DMS53 treated with DMSO at 0.1 percent for 48 hours (cell line): ENCODE measurements around the gene BRIP1.
"Not testable (repeated sequence)": the region's sequence is repeated elsewhere in the genome, so short reads cannot be mapped to it uniquely, and the experiment has no call there.

Experiments
- DNase-seq: peaks from one replicate; lab custom pipeline; 2025; ENCODE audit not compliant: unreplicated experiment; lab: John Stamatoyannopoulos, UW

Gene BRIP1

DNA sequence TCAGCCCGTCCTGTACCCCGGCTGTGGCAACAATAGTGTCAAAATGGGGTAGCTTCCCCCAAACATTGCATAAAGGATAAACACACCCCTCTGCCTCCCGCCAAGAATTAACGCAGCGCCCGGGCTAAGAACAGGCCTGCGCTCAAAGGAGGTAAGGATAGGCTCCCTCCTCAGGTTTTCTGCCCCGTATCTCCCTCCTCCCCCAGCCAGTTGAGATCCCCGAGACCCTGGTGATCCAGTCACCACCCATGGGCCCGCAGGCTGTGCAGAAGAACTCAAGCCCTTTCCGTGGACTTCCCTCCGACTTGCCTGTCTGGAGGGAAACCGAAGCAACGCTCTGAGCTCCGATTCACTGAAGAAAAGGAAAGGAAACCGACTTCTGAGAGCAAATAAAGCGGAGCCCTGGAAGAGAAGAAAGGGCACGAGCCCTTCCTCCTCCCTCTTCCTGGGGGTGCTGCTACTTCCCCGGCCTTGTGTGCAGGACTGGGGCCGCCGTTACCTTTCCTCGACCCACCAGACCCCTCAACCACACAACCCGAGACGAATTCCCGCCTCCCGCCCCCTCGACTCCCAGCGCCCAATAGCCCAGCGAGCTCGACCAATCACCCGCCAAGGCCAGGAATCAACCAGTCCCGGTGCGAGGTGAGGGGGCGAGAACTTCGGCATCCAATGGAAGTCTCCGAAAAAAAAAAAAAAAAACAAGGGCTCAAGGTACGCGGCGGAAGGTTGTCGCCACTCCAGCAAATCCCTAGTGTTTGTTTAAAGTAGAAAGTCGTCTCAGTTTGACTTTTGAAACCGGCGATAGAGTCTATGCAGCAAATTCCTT is at the start of gene BRIP1:
TSS of gene BRIP1 (minus strand) at position 554 of the 826 bp plus-strand sequence. CDS start 1,989 bp downstream, outside the sequence.
- DNase-seq: peak; percentile 53

DNA sequence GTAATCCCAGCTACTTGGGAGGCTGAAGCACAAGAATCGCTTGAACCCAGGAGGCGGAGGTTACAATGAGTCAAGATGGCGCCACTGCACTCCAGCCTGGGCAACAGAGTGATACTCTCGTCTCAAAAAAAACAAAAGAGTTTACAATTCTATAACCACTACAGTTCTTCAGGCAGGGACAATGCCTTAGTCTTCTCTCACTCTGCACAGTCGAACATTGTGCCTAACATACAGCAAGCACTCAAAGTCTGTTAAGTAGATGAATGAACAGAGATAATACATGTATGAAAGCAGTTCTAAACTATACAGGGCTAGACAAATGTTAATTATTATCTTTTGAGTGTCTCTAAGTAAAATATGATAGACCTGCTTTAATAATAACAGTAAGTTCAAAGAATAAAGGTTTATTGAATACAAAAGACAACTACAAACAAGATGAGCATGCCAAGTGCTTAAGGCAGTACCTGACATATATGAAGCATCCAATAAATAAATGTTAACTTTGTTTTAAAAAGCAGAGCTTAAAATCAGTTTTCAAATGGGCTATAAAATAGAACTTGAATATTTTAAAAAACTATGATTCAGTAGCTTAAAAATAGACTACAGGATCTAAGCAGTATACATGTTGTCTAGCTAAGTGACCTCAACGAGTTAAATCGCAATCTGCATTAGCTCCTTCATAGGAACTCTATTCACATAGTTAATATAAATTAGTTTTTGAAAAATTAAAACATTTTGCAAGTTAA is 45.1 kb upstream of the BRIP1 start:
- no peak for DNase-seq

DNA sequence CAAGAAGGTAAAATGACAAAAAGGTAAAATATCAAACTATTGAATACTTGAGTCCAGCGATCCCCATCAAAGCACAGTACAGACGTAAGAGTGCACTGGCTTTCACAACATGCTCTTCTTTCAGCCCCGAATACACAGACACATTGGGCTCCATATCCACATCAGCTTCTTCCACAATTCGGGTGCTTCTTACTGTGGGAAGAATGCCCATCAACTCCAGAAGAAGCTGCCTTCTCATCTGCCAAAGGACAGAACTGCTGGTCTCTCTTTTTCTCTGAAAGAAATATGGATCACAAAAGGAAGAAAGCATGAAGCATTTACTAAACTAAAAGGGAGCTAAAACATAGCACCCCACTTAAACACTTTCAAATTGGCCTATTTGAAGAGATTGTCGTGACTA is 44.0 kb upstream of the BRIP1 start:
- DNase-seq: no peak

DNA sequence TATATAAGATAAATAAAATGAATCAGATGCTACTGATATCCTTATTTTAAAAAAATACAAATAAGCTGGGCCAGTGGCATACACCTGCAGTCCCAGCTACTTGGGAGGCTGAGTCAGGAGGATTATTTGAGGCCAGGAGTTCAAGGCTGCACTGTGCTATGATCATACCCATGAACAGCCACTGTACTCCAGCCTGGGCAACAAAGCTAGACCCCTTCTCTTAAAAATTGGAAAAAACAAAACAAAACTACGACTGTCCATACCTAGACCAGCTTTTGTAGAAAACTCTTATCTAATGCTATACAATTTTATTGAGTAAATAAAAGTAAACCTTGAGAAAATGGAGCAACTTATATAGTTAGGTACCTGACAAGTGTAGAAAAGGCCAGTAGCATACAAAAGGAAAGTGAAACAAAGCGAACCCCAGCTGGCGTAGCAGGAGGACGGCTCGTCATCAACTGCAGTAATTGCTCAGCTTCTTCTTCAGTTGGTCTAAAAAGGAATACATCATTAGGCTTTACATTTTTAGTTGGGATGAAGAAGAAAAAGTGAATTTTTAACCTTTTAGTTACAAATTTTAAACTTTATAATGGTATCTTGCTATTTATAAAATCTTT is 40.9 kb upstream of the BRIP1 start:
- no peak for DNase-seq

DNA sequence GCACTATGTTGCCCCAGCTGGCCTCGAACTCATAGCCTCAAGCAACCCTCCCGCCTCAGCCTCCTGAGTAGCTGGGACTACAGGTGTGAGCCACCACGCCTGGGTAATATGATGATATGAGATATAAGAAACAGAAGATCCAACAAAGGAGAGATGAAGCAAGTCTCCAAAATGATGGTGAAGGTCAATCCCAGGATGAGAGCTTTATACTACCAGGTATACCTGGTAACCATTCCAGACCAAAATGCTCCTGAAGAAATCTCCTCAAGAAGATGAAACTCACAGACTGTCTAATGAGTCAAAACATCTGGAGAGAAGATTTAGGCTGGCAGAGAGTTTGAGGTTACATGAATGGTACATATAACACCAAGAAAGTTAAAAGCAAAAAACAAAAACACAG is 39.9 kb upstream of the BRIP1 start:
- no peak for DNase-seq

DNA sequence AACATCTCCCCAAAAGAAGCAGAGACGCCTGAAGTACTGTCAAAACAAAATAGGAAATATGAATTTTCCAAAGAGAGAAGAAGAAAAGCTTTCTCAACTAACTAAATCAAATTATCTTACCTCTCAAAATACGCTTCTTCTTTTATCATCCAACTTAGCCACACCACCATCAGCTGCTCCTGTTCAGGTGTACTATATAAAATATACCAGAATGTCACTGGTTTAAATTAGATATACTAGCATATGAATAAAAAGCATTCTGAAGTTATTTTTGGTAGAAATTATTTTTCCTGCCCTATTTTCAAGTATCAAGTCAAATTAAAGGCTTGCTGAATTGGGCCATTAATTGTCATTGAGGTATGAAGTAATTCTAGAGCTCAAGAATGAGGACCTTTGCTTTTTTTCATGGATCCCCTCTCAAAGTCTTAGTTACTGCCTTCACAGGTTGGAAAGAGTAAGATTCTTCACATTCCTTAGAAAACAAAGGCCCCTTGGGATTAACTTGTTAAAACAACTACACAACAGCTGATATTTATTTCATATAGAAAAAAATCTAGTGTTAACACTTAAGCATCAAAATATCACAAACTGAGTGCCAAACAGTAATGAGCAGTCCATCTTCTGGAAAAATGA is 34.3 kb upstream of the BRIP1 start:
- DNase-seq: no peak

DNA sequence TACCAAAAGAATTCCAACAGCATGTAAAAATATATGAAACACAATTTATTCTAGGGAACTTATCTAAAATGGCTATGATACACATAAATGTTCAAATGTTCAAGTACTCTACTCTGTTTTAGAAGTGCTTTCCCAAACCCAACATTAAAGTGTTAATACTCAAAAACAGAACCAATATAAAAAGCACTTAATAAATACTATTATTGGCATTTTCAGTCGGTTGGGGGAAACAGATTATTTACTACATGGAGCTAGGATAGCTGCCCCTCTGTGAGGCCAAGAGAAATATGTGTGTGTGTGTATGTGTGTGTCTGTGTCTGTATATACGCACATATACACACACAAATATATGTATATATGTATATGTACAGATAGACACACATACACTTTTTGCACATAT is 32.1 kb upstream of the BRIP1 start:
- no peak for DNase-seq

DNA sequence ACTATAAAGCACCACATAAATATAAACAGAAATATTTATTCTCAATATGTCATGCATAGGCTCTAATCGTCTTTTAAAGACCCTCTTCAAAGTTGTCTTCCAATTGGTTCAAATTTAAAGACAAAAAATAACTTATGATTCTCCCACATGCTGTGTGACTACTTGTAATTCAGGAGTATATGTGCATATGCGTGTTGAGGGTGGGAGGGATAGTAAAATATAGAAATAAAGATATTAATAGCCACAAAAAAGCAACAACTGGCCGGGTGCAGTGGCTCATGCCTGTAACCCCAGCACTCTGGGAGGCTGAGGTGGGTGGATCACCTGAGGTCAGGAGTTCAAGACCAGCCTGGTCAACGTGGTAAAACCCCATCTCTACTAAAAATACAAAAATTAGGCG is 31.0 kb upstream of the BRIP1 start:
- not testable (repeated sequence) for DNase-seq

DNA sequence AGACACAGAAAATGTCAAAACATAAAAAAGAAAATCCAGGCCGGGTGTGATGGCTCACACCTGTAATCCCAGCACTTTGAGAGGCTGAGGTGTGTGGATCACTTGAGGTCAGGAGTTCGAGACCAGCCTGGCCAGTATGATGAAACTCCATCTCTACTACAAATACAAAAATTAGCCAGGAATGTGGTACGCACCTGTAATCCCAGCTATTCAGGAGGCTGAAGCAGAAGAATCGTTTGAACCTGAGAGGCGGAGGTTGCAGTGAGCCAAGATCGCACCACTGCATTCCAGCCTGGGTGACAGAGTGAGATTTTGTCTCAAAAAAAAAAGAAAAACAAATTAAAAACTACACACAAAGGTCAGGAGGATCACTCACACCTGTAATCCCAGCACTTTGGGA is 24.4 kb upstream of the BRIP1 start:
- DNase-seq: not testable (repeated sequence)

DNA sequence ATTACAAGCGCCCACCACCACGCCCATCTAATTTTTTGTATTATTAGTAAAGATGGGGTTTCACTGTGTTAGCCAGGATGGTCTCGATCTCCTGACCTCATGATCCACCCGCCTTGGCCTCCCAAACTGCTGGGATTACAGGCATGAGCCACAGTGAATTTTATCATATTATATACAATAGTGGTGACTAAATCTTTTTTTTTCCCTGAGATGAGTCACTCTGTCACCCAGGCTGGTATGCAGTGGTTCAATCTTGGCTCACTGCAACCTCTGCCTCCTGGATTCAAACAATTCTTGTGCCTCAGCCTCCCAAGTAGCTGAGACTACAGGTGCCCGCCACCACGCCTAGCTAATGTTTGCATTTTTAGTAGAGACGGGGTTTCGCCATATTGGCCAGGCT is 22.5 kb upstream of the BRIP1 start:
- not testable (repeated sequence) for DNase-seq

DNA sequence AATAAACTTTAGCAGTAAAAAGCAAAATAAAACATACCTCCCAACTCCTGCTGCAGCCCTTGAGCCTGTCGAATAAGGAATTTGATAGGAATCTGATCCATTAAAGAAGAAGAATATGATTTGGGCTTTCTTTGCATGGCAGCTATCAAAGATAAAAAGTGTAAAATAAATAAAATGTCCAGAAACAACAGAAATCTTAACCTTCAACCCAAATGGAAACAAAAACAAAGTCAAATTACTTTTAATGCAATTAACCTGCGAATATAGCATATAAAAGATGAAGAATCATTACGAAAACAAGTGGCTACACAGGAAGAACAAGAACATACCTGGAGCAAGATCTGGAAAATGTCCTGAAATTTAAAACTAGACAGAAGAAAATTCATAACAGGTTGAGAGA is 21.5 kb upstream of the BRIP1 start:
- no peak for DNase-seq

DNA sequence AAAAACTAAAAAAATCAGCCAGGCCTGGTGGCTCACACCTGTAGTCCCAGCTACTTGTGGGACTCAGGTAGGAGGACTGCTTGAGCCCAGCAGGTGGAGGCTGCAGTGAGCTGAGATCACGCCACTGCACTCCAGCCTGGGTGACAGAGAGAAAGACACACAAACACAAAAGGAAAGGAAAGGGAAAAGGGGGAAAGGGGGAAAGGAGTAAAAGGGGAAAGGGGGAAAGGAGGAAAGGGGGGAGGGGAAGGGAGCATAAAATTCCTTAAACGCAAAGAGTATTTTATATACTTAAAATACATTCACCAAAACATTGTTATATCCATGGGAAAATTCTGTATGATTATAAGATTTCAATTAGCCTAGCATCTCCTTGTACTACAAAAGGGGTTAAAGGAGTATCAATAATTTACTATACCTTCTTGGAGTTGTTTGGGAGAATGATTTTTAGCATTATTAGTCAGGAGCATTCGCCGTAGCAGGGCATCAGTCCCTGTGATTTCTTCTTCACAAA is 17.3 kb upstream of the BRIP1 start:
- DNase-seq: no peak

DNA sequence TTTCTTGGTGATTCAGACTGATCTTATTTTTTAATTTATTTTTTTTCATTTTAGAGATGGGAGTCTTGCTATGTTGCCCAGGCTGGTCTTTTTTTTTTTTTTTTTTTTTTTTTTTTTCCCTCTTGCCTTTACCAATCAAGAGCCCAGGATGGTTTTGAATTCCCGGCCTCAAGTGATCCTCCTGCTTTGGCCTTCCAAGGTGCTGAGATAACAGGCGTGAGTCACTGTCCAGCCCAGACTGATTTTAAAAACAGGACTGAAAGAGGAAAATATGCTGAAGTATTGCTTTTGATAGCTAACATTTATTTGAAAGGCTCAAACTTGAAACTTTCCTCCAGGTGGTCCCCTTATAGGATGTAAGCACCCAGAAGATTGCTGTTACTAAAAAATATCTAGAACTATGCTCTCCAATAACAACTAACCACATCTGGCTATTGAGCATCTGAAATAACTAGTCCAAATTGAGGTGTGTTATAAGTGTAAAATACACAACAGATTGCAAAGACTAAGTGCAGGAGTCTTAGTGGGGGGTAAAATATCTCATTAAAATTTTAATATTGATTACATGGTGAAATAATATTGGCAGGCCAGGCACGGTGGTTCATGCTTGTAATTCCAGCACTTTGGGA is 15.8 kb upstream of the BRIP1 start:
- DNase-seq: no peak

DNA sequence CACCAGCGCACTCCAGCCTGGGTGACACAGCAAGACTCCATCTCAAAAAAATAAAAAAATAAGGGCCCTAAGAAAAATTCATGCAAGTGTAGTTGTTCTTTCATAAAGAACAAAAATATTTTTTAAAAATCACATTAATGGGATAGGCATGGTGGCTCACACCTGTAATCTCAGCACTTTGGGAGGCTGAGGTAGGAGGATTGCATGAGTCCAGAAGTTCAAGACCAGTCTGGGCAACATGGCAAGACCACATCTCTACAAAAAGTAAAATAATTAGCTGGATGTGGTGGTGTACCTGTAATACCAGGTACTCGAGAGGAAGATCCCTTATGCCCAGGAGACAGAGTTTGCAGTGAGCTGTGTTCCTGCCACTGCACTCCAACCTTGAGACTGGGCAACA is 15.2 kb upstream of the BRIP1 start:
- no peak for DNase-seq

DNA sequence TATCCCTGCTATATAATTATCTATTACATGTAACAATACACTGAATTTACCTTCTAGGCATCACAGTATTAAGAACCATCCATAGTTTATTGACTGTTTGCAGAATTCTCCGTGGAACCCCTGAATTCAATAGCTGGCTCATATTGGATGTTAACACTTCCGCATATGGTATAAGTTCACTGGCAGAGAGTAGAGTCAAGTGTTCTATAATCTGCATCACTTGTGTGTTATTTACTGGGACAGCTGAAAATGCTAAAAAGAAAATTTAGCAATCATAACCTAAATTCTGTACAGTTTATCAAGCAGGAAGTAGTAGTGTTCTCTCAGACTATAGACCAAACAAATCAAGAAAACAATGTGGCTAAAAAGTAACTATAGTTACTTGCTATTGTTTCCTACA is 14.5 kb upstream of the BRIP1 start:
- DNase-seq: no peak

DNA sequence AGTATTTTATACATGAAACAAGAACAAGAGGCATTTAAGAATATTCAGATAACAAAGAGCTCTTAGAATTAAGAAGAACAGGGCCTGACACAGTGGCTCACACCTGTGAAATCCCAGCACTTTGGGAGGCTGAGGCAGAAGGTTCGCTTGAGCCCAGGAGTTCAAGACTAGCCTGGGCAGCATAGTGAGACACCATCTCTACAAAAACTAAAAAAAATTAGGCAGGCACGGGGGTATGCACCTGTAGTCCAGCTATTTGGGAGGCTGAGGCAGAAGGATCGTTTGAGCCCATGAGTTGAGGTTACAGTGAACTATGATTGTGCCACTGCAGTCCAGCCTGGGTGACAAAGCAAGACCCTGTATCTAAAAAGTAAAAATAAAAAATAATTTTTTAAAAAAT is 12.5 kb upstream of the BRIP1 start:
- no peak for DNase-seq

DNA sequence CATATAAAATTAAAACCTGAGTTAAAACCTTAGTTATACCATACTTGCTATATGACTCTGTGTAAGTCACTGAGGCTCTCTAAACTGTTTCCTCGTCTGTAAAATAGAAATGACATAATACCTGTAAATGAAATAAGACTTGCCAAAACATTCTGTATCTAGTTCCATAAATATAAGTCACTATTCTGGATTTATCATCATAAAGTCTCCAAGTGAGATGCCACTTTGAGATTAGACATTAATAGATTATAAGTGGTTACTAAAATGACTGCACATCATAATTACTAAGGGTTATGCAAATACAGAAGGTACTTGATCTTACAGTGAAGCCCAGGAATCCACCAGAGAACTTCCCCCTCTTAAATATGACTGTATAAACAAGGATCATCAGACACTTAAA is 12.0 kb upstream of the BRIP1 start:
- no peak for DNase-seq

DNA sequence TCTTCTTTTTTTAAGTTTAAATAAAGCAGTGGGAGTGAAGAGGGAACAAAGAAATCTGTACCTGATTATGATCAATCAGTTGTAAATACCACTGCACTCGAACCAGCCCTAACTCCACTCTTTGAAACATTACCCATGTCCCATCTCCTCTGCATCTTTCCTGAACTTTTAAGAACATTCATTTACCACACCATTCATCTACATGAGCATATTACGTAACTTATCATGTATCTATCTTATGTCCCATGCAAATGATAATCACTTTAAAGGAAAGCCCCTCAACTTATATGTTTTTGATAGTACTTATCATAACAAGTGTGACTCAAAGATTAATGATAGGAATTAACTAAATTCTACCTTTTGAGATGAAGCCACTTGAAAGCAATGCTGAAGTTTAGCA is 10.7 kb upstream of the BRIP1 start:
- no peak for DNase-seq

DNA sequence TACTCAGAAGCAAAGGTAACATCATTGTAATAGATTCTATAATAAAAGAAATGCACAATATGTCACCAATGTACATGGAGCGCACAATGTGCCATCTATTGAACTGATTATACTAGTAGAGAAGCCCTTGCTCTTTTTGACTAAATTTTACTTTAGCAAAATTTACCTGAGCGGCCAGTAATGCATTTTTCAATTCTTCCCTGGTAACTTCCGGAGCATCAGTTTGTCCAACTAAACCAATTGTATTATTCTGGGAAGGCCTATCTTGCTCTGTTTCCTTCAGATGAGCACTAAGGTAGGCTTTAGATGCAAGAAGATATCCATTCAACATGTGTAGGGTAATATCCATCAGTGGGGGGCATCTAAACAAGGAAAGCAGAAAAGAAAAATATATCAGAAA is 8.8 kb upstream of the BRIP1 start:
- DNase-seq: no peak

DNA sequence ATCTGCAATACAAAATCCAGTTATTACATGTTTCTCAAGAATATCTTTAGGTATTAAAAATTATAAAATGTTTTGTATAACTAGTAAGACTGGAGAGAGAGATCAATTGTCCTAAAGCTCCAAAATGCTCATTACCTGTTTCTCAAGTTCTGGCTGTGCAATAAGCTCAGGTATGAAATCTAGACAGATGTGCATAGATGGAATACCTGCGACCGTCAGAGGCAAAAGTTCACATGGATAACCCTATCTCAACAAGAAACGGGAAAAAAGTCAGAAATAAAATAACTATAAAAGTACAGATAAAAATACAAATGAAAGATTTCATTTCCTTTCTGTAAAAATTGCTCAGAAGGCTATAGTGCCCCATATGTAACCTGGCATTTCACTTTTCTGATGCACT is 5.8 kb upstream of the BRIP1 start:
- no peak for DNase-seq

DNA sequence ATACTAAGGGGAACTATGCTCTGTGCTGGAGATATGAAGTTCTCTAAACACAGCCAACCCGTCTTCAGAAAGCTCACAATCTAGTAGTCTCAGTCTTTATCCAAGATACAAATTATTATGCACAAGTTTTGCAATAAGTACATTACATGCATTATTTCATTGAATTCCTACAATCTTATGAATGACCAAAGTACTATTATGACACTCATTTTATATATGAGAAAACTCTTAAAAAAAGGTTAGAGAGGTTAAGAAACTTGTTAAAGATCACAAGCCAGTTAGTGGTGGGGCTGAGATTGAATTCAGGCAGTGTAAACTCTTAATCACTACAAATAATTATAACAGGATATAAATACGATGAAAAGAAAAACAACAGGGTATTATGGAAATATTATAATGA is 4.7 kb upstream of the BRIP1 start:
- DNase-seq: no peak
